ENCODE results near the gene EXOC4.
"Not testable (repeated sequence)": the region's sequence is repeated elsewhere in the genome, so short reads cannot be mapped to it uniquely, and the experiment has no call there.

EXOC4 gene

DNA sequence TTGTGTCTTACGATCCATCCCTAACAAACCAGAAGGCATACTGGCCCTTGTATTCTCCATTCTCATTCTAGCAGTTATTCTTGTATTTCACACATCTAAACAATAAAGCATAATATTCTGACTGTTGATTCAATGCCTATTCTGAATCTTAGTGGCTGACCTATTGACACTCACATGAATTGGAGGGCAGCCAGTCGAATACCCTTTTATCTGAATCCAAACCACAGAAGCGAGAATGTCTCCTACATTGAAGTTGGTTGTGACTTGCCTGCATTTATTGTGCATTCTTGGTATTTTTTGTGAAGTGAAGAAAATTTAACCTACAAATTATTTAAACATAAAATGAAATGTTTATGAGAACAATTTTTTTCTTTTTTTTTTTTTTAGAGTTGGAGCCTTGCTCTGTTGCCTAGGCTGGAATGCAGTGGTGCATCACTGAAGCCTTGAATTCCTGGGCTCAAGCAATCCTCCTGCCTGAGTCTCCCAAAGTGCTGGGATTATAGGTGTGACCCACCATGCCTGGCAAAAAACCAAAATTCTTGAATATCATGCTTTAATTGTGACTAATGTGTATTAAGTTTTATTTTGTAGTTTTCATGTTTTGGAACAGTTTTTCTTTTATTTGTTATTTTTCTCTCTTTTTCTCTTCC, 22.7 kb downstream of the EXOC4 start:
- DNase-seq = no peak

DNA sequence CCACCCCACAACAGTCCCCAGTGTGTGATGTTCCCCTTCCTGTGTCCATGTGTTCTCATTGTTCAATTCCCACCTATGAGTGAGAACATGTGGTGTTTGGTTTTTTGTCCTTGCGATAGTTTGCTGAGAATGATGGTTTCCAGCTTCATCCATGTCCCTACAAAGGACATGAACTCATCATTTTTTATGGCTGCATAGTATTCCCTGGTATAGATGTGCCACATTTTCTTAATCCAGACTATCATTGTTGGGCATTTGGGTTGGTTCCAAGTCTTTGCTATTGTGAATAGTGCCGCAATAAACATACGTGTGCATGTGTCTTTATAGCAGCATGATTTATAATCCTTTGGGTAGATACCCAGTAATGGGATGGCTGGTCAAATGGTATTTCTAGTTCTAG, 26.1 kb downstream of the EXOC4 start:
- not testable (repeated sequence) for DNase-seq

DNA sequence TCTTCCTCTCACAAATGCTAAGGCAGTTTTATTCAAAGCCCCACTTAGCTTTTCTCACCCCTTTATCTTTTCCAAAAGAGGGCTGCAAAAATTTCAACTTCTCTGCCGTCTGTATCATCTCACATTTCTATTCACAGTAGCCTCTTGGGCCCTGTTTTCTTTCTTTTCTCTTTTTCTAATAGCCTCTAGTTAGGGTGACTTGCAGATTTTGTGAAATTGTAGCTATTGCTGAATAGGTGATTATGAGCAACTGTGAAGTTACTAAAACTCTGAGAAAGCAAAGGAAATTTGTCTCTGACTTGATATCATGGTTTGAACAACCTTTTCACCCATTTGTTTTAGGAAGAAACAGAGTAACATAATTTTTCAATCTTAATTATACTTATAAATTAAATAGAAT, 29.2 kb downstream of the EXOC4 start:
- DNase-seq = no peak

GRCh38 chr7:133284092-133284491, 31.2 kb downstream of the EXOC4 start:
- DNase-seq = no peak

GRCh38 chr7:133288970-133289369, 36.1 kb downstream of the EXOC4 start:
- DNase-seq = no peak

DNA sequence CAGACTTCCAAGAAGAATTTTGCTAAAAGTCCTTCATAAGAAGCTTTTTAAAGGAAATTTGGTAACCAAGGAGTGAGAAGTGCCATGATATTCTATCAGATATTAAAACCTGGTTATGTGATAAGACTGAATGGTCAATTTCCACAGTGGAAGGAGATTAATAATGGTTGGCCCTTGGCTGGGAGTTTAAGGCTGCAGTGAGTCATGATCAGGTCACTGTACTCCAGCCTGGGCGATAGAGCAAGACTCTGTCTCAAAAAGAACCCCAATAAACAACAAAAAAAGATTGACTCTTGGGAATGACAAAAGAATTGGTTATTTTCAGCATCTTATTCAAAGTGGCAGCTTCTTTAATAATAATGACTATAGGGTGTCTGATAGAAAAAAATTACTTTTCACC, 37.2 kb downstream of the EXOC4 start:
- DNase-seq = no peak

DNA sequence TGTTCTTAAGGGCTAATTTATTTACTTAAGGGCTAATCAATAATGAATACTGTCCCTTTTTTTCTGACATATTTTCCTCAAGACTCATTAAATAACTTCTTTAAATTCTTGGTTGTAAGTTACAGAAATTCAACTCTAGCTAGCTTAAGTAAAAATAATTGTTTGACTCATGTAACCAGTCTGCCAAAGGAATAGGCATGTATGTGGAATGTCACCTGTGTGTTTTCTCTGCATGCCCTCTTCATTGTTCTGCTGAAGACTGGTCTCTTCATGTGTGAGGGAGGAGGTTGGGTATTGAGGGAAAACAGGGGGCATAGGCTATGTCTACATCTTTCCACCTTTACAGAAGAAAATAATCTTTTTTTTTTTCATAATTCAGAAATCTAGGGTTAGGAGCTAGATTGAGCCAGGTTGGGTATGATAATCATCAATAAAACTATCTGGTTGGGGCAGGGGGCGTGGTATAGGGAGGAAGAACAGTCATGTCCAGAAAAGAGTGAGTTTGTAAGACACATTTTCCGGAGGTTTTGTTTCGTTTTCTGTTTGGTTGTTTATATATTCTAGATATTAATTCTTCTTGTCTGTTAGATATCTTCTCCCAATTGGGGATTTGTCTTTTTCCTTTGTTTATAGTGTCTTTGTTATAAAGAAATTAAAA, 37.9 kb downstream of the EXOC4 start:
- no peak for DNase-seq

DNA sequence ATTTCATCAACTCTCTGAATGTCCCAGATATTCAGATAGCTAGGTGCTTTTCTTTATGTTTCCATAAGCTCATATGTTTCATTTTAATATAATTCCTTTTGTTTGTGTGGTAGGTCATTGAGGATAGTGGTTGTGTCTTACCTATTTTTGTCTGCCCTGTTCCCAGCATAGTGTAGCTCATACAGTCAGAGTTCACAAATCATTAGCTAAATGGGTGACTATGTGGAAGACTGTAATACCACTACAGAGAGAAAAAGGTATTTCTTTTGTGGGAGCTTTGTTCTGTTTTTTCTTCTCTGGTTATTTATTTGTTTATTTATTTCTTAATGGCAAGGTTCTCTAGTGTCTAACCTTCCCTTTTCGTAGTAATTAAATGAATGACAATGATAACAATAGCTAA, 39.8 kb downstream of the EXOC4 start:
- no peak for DNase-seq

GRCh38 chr7:133293384-133294160, 40.7 kb downstream of the EXOC4 start:
- no peak for DNase-seq

GRCh38 chr7:133294234-133294633, 41.4 kb downstream of the EXOC4 start:
- no peak for DNase-seq

DNA sequence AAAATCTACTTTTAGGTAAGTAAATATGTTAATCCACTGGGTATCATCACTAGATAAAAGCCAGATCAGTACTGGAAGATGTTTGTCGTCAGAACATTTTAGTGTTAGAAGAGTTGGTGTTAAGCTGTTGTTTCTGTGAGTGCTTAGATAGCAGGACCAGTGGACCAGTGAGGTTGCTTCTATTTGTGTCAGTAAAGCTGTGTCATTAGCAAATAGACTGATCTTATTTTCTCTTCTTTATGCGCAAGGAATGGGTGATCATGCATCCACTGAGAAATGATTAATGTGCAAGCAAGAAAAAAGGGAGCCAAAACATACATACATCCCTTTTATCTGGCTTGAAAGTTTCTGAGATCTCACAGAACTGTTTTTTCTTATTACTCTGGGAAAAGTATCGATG, 42.6 kb downstream of the EXOC4 start:
- no peak for DNase-seq

GRCh38 chr7:133297093-133297492, 44.2 kb downstream of the EXOC4 start:
- no peak for DNase-seq

DNA sequence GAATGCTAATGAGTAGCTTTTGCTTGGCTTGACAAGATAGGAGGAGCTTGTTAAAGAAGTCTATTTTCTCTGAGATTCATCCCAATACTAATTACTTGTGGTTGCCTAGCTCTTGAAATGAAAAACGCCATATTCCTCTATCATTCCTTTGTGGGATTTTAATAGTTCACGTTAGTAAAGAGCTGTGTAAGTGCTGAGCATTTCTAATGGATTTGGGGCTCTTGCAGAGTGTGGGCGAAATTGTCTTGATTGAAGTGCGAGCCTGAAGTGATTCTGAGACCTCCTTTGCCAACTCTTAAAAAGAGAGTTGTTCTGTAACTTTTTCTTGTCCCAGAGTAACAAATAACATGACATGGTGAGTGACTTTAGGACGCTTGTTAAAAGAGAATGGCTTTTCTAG, 45.2 kb downstream of the EXOC4 start:
- no peak for DNase-seq

GRCh38 chr7:133299676-133300075, 46.8 kb downstream of the EXOC4 start:
- DNase-seq = no peak

GRCh38 chr7:133300088-133300487, 47.2 kb downstream of the EXOC4 start:
- no peak for DNase-seq

DNA sequence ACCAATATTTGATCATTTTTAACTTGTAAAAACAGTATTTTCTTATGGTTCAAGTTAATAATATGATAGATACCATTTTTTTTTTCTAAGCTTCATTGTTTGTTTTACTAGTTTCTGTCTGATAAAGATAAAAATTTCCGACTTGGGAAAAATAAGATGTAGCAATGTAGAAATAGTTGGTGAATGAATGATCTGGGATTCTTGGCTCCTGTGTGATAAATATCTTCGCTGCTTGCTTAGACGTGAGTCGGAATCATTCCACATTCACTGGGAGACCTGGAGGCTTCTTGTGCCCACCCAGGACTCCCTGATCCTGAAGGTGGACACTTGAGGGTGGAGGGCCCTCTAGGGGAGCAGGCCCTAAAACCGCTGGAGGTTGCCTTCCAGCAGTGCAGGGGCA, 47.9 kb downstream of the EXOC4 start:
- no peak for DNase-seq

DNA sequence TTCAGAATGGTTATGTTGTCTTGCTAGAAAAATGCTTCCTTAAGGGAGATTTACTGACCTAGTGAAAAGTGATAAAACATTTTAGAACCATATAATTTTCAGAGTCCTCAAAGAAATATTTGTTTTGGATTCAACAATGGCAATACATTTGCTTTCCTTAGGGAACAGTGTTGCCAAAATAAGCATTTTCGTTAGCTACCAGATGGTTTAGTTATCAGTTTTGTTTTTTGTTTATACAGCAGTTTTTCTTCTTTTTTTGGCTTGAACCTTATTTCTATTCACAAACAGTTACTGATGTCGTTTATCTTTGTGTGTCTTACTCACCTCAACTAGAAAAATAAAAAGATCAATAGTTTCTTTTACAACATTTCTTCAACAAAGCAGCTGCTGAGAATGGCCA, 48.6 kb downstream of the EXOC4 start:
- no peak for DNase-seq

- DNase-seq = no peak
These were observed 50.5 kb downstream of the EXOC4 start for GRCh38 chr7:133303372-133303771.

DNA sequence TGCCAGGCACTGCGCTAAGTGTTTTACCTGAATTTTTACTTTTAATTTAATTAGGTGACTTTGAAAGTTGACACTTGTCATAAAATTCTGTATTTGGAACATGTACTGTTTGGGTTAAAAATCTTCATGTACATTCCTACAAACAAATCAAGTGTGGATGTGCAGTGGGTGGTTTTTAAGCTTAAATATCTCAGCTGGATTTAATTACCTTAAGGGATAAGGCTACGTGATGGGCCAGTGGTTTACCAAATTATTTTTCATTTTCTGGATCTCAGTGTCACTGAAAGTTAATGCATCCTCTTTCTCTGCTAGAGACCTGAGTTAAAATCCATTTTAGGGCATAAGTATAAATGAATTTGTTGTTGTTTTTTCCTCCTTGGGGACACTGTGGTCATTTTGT, 51.1 kb downstream of the EXOC4 start:
- no peak for DNase-seq

DNA sequence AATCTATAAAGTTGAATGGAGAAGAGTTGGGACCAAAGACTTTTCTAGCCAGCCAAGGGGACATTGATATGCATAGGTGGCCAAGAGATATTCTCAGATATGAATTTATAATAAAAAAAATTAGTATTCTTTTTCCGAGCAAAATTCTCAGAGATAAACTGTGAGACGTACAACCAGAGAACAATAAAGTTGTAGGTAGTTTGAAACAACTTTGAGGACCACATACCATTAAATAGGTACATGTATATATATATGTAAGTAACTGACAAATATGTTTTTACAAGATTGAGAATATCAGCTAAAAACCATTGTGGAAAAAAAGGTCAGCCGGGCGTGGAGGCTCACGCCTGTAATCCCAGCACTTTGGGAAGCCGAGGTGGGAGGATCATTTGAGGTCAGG, 56.5 kb downstream of the EXOC4 start:
- DNase-seq = no peak

- no peak for DNase-seq
These were observed 57.5 kb downstream of the EXOC4 start for GRCh38 chr7:133310232-133310862.

- DNase-seq = no peak
These were observed 60.7 kb downstream of the EXOC4 start for GRCh38 chr7:133313575-133313974.

DNA sequence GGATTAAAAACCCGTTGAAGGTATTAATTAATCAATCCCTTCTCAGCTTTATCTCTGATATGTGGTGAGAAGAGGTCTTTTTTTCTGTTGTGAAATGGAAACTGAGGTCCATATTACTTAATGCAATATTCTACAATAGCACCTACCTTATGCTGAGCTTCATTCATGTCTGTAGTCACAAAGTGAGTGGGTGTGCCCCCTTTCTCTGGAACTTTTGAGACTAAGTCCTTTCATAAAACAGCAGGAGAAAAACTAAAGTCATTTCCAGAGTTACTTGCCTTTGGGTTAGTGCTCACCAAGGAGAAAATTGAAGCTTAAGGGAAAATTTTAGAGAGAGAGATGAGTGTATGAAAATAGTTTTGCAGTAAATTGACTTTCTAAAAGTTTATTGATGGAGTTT, 61.2 kb downstream of the EXOC4 start:
- DNase-seq = no peak
